ENCODE data around the gene TSHR.

GRCh38 chr14:81096656-81097055 is 141.2 kb downstream of the TSHR start:
- TF ChIP-seq CTCF (IDR thresholded peaks at IDR 0.05) (no peak), EZH2 (IDR thresholded peaks at IDR 0.05) (no peak)
